IPS-18c (cell line): Measurements from ENCODE around the gene CASP10.
"Not testable (repeated sequence)": the region's sequence is repeated elsewhere in the genome, so short reads cannot be mapped to it uniquely, and the experiment has no call there.

Experiments used
- H3K4me3 ChIP-seq: 2 replicates; pipeline ENCODE4 v1.7.0; 2013; ENCODE audit warnings: low read depth, mild to moderate bottlenecking, low read length, moderate library complexity; ENCODE audit not compliant: insufficient read depth
- H3K9me3 ChIP-seq: one replicate; pipeline ENCODE4 v1.6.1; 2013; ENCODE audit warnings: mild to moderate bottlenecking, low read length, moderate library complexity; ENCODE audit not compliant: control insufficient read depth, insufficient read depth

The CASP10 gene, protein sequence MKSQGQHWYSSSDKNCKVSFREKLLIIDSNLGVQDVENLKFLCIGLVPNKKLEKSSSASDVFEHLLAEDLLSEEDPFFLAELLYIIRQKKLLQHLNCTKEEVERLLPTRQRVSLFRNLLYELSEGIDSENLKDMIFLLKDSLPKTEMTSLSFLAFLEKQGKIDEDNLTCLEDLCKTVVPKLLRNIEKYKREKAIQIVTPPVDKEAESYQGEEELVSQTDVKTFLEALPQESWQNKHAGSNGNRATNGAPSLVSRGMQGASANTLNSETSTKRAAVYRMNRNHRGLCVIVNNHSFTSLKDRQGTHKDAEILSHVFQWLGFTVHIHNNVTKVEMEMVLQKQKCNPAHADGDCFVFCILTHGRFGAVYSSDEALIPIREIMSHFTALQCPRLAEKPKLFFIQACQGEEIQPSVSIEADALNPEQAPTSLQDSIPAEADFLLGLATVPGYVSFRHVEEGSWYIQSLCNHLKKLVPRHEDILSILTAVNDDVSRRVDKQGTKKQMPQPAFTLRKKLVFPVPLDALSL

DNA sequence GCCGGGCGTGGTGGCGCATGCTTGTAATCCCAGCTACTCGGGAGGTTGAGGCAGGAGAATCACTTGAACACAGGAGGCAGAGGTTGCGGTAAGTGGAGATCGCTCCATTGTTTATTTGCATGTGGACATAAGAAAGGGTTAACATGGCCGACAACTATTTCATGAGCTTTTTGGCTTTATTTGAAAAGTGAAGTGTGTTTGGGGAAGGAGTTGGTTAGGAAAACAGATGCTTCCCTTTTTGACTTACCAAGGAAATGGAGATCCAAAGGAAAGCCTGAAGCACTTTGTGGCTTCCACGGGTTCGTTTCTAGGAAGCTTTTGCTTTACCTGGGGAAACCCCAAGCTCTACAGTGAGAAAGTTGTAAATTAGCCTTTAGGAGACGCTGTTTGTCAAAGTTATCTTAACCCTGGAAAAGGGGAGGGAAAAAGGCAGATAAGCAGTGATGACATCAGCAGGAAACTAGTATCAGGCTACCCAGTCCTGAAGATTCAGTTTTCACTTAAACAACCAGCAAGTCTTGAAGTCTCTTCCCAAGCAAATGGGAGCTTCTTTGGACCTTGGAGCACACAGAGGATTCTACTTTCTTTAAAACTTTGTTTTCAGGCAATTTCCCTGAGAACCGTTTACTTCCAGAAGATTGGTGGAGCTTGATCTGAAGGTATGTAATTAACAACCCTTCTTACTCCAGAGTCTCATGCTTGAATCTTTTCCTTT, at the start of gene CASP10:
Gene CASP10 (plus strand): TSS at position 492 of the 715 bp plus-strand sequence. CDS start 2,637 bp downstream, outside the sequence.
- peaks cover 4% of the 10 kb centered on the region for H3K9me3 ChIP-seq
- peak within 1 kb of the TSS; percentile 32; the same call in 1 of the 2 replicates for H3K4me3 ChIP-seq

DNA sequence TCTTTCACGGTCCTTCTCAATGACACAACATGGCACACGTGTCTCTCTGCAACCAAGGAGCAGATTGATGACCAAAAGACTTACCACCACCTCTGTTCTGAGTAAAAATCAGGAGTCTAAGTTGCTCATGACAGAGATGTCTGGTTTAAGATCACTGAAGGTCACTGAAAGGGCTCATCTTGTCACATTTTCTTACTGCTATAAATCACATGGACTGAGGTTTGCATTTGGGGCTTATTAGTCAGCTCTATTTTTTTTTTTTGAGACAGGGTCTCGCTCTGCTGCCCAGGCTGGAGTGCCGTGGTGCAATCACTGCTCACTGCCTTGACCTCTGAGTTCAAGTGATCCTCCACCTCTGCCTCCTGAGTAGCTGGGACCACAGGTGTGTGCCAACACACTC, 47.6 kb upstream of the CASP10 start:
- no peaks in the 10 kb centered on the region for H3K9me3 ChIP-seq
- no peak overlapping the region for H3K4me3 ChIP-seq

DNA sequence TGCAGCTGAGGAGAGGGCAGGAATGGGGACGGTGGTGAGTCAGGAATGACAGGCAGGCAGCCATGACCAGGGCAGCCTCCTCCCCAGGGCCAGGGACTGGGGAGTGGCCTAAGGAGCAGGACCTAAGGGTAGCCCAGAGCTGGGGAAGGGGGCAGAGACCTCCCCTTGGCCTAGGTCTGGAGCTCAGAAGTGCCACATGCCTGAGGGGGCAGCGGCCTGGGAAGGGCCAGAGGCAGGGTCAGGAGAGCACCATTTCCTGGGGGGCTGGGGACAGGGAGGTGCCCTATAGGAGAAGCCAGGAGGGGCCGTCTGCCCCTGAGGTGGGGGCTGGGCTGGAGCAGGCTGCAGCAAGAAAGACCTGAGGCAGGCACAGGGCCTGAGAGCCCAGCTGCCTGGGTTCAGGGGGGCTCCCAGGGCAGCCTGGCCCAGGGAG, 46.0 kb upstream of the CASP10 start:
- Histone ChIP-seq H3K4me3 (no peak overlapping the region), H3K9me3 (no peaks in the 10 kb centered on the region)

DNA sequence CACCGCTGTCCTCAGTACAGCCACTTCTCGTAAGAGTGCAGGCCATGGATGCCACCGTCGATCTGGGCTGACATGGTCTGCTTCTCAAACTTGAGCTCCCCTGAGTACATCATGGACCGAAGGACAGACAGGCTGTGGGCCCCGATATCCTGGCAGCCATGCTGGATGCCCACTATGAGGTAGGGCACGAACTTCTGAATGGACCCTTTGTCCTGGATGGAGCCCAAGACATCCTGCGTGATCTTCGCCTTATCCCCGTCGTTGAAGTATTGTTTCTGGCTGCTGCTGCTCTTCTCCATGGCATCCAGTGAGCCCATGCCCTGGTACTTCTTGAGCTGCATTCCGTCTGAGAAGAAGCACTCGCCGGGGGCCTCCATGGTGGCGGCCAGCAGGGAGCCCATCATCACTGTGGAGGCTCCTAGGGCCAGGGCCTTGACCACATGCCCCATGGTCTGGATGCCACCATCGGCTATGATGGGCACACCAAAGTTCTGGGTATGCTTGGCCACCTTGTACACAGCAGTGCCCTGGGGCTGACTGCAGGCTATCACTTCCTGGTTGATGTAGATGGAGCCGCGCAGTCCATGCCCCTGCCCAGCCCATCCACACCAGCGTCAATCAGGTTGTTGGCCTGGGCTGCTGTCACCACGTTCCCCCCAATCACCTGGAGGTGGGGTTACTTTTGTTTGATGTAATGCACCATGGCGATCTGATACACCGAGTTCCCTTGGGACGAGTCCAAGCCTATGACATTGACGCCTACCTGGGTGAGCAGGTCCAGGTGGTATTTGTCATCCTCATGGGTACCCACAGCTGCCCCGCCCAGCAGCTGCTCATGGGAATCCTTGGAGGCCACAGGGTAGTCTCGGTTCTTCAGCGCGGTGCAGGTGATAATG, 45.2 kb upstream of the CASP10 start:
- H3K4me3 ChIP-seq: no peak overlapping the region
- H3K9me3 ChIP-seq: no peaks in the 10 kb centered on the region

DNA sequence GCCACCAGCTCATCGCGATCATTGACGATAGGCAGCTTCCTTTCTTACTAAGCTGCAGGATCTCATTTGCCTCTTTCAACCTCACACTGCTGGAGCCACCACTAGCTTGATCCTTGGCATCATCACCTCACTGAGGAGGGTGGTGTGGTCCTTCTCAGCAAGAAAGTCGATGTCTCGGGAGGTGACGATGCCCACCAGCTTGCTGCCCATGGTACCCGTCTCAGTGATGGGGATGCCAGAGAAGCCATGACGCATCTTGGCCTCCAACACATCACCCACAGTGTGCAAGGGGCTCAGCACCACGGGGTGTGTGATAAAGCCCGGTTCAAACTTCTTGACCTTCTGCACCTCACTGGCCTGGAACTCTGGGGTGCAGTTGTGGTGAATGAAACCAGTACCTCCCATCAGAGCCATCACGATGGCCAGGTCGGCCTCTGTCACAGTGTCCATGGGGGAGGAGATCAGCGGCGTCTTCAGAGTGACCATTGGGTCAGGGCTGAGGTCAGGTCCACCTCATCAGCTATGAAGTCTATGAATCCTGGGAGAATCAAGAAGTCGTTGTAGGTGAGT, 44.5 kb upstream of the CASP10 start:
- no peak overlapping the region for H3K4me3 ChIP-seq
- no peaks in the 10 kb centered on the region for H3K9me3 ChIP-seq

DNA sequence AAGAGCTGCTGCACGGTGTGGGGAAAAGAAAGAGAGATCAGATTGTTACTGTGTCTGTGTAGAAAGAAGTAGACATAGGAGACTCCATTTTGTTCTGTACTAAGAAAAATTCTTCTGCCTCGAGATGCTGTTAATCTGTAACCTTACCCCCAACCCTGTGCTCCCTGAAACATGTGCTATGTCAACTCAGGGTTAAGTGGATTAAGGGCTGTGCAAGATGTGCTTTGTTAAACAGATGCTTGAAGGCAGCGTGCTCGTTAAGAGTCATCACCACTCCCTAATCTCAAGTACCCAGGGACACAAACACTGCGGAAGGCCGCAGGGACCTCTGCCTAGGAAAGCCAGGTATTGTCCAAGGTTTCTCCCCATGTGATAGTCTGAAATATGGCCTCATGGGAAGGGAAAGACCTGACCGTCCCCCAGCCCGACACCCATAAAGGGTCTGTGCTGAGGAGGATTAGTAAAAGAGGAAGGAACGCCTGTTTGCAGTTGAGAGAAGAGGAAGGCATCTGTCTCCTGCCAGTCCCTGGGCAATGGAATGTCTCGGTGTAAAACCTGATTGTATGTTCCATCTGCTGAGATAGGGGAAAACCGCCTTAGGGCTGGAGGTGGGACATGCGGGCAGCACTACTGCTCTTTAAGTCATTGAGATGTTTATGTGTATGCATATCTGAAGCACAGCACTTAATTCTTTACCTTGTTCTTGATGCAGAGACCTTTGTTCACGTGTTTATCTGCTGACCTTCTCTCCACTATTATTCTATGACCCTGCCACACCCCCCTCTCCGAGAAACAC, 43.8 kb upstream of the CASP10 start:
- peak overlapping the region; percentile 12; the same call in 1 of the 2 replicates for H3K4me3 ChIP-seq
- H3K9me3 ChIP-seq: not testable (repeated sequence)

DNA sequence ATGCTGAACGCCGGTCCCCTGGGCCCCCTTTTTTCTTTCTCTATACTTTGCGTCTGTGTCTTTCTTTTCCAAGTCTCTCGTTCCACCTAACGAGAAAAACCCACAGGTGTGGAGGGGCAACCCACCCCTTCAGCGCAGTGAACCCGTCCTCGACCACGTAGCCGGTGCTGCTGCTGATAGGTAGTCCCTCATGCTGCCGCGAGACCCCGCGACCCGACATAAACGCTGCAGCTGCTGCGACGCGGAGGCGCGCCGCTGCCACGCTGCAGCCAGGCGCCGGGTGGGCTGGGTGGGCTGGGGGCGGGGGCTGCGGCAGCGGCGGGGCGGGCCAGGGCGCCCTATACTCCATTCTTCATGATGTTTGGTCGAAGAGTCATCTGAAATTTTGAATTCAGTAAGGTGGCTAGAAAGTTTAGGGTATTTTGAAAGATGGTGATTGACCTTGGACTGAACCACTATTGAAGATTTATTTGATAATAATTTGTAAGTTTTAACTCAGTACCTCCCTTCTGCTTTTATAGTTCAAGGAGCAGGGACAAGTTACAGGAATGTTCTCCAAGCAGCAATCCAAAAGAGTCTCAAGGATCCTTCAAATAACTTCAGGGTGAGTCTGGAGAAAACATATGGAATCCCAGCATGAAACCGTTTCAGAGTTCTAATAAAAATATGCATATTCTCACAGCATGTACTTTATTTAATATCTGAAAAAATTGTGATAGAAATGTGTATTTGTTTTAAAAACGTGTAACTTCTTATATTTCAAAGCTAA, 42.9 kb upstream of the CASP10 start:
- H3K9me3 ChIP-seq: no peaks in the 10 kb centered on the region
- peak overlapping the region; percentile 12; the same call in 1 of the 2 replicates for H3K4me3 ChIP-seq

DNA sequence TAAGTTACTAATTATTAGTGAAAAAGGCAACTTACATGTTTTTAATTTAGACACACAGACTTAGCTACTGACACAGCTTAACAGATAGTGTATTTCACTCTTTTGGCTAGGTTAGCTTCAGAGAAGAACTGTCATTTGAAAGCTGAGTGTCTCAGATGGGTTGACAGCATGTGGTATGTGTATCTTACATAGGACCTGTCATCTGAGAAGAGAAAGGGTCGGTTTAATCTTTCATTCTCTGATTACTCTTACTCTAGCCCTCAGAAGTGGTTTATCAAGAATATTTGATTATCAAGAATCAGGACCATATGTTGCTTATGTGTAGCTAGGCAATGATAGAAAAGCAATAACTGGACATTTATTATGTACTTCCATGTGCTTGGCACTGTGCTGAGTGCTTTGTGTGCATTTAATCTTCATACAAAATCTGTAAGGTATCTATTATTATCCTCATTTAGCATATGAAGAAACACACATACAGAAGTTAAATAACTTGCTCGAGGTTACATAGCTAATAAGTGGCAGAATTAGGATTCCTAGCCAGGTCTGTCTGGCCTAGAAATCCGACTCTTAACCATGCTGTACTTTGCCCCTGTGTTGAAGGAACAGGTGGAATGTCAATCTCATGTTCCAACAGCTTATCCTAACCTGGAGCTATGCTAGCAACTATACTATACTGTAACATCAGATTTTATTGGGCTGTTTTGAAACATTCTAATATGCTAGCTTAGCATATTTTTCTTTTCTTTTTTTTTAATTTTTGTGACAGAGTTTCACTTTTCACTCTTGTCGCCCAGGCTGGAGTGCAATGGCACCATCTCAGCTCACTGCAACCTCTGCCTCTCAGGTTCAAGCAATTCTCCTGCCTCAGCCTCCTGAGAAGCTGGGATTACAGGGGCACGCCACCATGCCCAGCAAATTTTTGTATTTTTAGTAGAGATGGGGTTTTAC, 38.6 kb upstream of the CASP10 start:
- Histone ChIP-seq H3K9me3 (no peaks in the 10 kb centered on the region), H3K4me3 (no peak overlapping the region)

DNA sequence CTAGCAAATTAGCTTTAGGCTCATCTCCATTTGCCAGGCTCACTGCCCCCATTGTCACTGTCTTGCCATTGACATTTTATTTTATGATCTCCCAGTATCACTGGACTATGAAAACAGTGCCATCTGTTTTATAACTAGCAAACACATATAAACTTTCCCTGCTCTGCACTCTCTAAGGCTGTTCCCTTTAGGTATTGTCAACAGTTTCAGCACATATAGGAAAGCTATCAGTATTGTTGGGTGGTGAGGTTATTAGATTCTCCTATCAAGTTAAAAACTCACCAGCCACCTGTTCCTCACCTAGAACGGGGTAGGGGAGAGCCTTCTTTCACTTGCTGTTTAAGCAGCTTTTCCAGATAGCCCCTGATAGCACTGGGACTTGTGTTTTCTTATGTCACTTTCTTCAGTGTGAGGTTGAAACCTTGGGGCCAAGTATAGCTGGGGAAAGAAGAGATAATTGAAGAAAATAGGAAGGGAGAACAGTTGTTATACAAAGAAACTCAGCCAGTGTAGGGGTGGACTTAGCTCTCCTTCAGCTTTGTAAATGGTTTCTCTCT, 34.4 kb upstream of the CASP10 start:
- no peak overlapping the region for H3K4me3 ChIP-seq

DNA sequence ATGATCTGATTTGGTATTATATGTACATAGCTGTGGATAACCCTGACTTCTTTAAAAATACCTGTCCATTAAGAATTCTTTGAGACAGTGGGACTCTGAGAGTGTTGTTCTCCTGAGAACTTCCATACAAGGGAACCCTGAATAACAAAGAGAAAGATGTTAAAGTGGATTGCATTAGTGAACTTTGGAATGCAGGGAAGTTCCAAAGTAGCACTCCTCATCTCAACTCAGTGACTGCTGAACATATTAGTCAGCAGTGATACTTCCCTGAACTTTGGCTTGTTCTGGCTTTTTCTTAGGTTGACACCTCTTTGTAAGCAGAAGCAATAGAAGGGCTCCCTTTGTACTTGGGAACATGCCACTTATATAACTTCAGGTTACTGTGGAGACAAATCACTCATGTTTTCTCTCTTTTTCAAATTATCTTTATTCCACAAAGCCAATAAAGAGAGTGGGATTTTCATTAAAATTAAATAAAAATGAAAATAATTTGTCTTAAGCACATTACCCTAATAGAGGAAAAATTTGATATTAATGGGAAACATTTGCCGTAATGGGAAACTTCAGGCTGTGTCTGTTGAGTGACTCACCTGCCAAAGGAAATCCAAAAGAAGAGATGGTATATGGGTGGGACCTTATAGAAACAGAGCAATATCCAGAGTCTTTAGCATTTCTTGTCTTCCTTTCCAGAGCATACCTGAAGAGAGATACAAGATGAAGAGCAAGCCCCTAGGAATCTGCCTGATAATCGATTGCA, 33.7 kb upstream of the CASP10 start:
- Histone ChIP-seq H3K9me3 (no peaks in the 10 kb centered on the region), H3K4me3 (no peak overlapping the region)

More for the DNA sequence above, 34.4 kb upstream of the CASP10 start:
- H3K9me3 ChIP-seq: no peaks in the 10 kb centered on the region

DNA sequence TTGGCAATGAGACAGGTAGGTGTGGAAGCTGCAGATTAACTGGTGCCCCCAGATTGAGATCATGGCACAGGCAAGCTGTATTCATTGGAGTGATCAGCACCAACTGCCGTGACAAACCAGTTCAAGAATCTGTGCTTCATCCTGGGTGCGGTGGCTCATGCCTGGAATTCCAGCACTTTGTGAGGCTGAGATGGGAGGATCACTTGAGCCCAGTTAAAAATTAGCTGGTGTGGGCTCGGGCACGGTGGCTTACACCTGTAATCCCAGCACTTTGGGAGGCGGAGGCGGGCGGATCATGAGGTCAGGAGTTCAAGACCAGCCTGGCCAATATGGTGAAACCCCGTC, 33.1 kb upstream of the CASP10 start:
- H3K9me3 ChIP-seq, H3K4me3 ChIP-seq: not testable (repeated sequence)

DNA sequence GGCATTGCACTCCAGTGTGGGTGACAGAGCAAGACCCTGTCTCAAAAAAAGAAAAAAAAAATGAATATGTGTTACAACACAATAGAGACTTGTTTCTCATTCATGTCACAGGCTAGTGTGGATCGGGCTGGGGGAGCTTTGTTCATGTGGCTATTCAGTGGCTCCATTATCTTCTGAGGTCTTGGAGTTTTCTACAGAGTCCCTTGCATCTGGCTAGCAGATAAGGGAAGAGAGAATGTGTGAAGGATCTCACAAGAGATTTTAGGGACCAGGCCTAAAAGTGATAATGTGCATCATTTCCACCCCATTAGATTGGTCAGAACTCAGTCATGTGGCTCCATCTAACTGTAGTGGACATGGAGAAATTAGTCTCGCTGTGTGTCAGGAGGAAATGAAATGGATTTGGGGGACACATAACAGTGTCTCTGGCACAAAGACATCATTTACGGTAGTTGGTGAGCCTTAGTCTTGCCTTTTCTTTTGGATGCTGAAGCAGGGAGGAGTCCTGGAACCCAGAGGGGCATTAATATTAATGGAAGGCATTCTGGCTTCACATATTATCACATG, 32.4 kb upstream of the CASP10 start:
- Histone ChIP-seq H3K4me3 (no peak overlapping the region), H3K9me3 (no peaks in the 10 kb centered on the region)

DNA sequence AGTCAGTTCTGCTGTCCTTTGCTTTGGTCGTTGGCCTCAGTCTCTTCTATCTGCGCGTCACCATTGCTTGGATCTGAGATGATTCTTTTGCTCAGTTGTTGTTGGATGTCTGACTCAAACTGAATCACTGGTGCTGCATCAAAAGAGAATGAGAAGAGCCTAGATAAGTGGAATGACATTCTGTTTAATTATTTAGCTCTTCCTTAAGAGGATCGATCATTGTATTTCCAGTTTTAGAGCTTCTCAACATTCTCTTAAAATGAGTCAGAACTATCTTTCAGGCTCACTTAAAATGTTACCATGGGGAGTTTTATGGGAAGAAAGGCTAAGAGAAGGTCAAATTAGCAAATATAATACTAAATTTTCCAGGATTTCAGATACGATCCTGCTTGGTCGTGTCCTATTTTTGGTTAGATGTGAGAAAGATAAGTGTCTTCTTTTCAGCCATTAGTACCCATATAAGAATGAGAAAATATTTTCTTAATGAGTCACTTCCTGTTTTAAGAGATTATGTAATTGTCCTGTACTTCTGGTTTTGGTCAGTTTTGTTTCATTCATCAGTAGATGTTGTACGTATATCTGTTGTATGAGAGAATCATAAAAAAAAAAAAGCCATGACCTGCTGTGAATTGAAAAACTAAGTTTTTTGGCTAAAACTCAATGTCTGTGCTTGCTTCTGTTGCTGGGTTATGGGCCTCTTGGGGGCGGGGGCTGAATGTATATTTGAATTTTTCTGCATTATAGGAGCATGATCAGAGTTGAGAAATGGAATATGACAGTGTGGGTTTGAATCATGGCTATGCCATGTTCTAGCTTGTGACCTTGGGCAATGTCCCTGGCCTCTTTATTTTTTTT, 31.6 kb upstream of the CASP10 start:
- H3K4me3 ChIP-seq: no peak overlapping the region

More for the DNA sequence above, 31.6 kb upstream of the CASP10 start:
- H3K9me3 ChIP-seq: no peaks in the 10 kb centered on the region
